Cardiac muscle cell (in vitro differentiated cells and primary cell): Measurements from ENCODE around the gene NFASC. TPM values are rescaled to one million over a fixed set of nuclear protein-coding genes. Genes with fewer than 3 reads are reported as not detected.

Experiments used
- DNase-seq, 2 donors: peaks; one replicate each; pipeline versions ENCODE4 v3.0.0 to v3.0.0-alpha.2; 2010 to 2017; ENCODE audit warnings: low read depth in 1 of 2, low spot score in 1 of 2
- H3K27ac ChIP-seq: fragments of 200-600 bp; sonication (generic); 2 replicates; pipeline ENCODE4 v1.5.1; 2016
- H3K27me3 ChIP-seq: fragments of 200-600 bp; sonication (generic); 2 replicates; pipeline ENCODE4 v1.6.0; 2016; ENCODE audit warnings: control low read depth
- H3K36me3 ChIP-seq: fragments of 200-600 bp; sonication (generic); 2 replicates; pipeline ENCODE4 v1.5.1; 2016; ENCODE audit warnings: control low read depth
- H3K4me1 ChIP-seq: fragments of 200-600 bp; sonication (generic); 2 replicates; pipeline ENCODE4 v1.8.1; 2017; ENCODE audit warnings: low read depth, mild to moderate bottlenecking, mixed run types
- H3K4me3 ChIP-seq: fragments of 200-600 bp; sonication (generic); 2 replicates; pipeline ENCODE4 v1.5.1; 2016; ENCODE audit warnings: mild to moderate bottlenecking
- H3K9me3 ChIP-seq: fragments of 200-600 bp; sonication (generic); 2 replicates; pipeline ENCODE4 v1.5.1; 2017; ENCODE audit warnings: low read depth, mild to moderate bottlenecking, control low read depth
- CTCF ChIP-seq: IDR thresholded peaks from 2 replicates; pipeline ENCODE4 v1.5.1; 2012; ENCODE audit warnings: low read depth, mild to moderate bottlenecking, low read length
- polyA plus RNA-seq: library from polyadenylated mRNA; unstranded; fragments of >200 nt; fragmentation: Nextera tagmentation; extraction: Ambion mirVana; gene quantifications from 2 replicates; pipeline ENCODE4 v1.2.1, GENCODE V29; 2016
- total RNA-seq: library from RNA; depleted of rRNA; stranded (reverse); fragments of >200 nt; gene quantifications from 2 replicates; pipeline ENCODE4 v1.2.3, GENCODE V29; 2016

The NFASC gene
- total and polyA plus RNA-seq, 2 experiments from 2014 or later, result 0.63 TPM; not detected in 1

DNA sequence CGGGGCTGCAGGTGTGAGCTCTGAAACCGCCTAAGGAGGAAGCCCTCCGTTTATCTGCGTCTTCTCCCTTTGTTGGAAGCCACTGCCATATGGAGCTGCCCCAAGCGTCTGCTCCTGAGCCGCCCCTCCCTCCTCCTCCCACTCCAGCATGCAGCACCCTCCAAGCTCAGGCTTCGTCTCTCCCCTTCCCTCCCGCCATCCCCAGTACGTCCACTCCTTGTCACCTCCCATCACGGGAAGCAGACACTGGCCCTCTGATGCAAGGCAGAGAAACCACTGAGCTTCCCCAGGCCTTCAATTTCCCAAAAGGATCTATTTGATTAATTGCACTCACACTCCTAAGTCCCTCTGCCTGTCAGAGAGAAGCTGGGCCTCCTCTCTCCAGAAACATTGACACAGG, 52.5 kb downstream of the NFASC start:
- no peak overlapping the region for H3K27ac ChIP-seq
- no peak overlapping the region for H3K4me3 ChIP-seq
- H3K36me3 ChIP-seq, result no peaks in the 10 kb centered on the region
- no peaks in the 10 kb centered on the region for H3K9me3 ChIP-seq
- H3K4me1 ChIP-seq, result peaks cover 4% of the 10 kb centered on the region
- TF ChIP-seq CTCF, result no peak
- DNase-seq, result no peak
- H3K27me3 ChIP-seq, result no peaks in the 10 kb centered on the region

GRCh38 chr1:204923626-204924012, 53.0 kb downstream of the NFASC start:
- H3K27ac ChIP-seq, result no peak overlapping the region
- no peaks in the 10 kb centered on the region for H3K27me3 ChIP-seq
- H3K9me3 ChIP-seq, result no peaks in the 10 kb centered on the region
- H3K4me1 ChIP-seq, result peaks cover 4% of the 10 kb centered on the region
- no peak overlapping the region for H3K4me3 ChIP-seq
- no peaks in the 10 kb centered on the region for H3K36me3 ChIP-seq
- no peak for TF ChIP-seq CTCF
- DNase-seq, result no peak

- no peaks in the 10 kb centered on the region for H3K27me3 ChIP-seq
- H3K36me3 ChIP-seq, result no peaks in the 10 kb centered on the region
- H3K4me1 ChIP-seq, result peaks cover 4% of the 10 kb centered on the region
- H3K9me3 ChIP-seq, result no peaks in the 10 kb centered on the region
- no peak overlapping the region for H3K27ac ChIP-seq
- no peak for TF ChIP-seq CTCF
- H3K4me3 ChIP-seq, result no peak overlapping the region
- no peak for DNase-seq
These were observed 53.5 kb downstream of the NFASC start for GRCh38 chr1:204924013-204924759.

DNA sequence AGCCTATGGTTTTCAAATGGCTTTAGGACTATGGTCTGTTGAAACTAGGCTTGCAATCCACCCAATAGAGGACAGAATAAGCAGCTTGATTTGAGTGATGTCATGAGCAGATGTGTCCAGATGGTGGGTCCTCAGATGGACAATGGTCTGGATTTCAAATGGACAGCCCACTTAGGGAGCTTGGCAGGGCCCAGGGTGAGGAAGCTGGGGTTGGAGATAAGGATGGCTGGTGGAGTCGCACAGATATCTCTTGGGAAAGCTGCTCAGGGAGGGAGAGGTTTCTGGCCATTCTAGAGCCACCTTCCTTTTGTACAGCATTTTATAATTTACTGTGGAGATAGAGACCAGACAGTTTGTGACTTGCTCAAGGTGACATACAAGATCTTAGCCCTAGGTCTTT, 55.0 kb downstream of the NFASC start:
- Histone ChIP-seq H3K4me3 (no peak overlapping the region), H3K27ac (no peak overlapping the region), H3K27me3 (no peaks in the 10 kb centered on the region), H3K36me3 (no peaks in the 10 kb centered on the region), H3K4me1 (peaks cover 4% of the 10 kb centered on the region), H3K9me3 (no peaks in the 10 kb centered on the region)
- TF ChIP-seq CTCF, result no peak
- DNase-seq, result no peak

- no peaks in the 10 kb centered on the region for H3K36me3 ChIP-seq
- no peaks in the 10 kb centered on the region for H3K4me1 ChIP-seq
- DNase-seq, result no peak
- H3K27ac ChIP-seq, result no peak overlapping the region
- H3K9me3 ChIP-seq, result no peaks in the 10 kb centered on the region
- no peak overlapping the region for H3K4me3 ChIP-seq
- H3K27me3 ChIP-seq, result no peaks in the 10 kb centered on the region
- no peak for TF ChIP-seq CTCF
These were observed 57.3 kb downstream of the NFASC start for GRCh38 chr1:204927673-204928641.
